G401.6 (cell line): ENCODE data around the gene PXT1.

Source experiments
- FAIRE-seq: peaks from 2 replicates; lab custom pipeline; 2012; peaks lifted over from hg19 to GRCh38; lab: Jason Lieb, UNC

The PXT1 gene

DNA sequence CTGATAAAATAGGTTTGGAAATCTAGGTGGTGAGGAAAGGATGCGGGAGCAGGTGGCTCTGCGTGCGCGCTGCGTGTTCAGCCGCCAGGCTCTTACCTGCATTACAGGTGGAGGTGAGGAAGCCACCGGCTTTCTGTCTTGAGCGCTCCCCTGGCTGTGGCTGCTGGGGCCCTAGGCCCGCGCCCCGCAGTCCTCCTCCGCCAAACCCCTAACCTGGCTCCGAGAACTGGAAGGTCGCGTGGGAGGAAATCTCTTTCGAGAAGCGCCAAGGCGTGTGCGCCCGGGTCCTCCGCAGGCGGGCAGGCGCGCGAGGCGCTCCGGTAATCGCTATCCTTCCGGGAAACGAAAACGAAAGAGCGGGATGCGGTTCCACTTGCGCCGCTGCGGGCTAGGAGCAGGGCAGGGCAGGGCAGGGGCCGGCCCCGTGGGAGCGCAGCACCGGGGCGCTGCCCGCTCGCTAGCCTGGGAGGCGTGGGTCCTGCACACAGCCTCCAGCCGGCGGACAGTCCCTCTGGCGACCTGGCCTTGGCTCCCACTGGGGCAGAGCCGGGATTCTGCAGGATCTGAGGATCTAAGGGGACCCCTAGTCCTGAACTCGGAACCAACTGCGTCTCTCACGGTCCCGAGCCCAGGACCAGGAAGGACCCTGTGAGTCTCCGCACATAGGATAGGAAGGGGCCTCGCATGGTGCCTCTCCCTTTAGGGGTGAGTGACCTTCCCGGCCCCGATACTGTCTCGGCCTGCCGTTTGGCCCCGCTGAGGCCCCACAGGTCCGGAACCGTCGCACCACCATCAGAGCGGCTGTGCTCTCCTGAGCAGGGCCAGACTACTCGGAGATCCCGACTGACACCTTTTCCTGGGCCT lies 55.0 kb downstream of the PXT1 start, which contains the start of gene ETV7:
TSS of gene ETV7 (minus strand) at position 230 of the 864 bp plus-strand sequence. CDS start at position 102, 128 bp downstream.
- no peak for FAIRE-seq

GRCh38 chr6:36386495-36387439 lies 55.9 kb downstream of the PXT1 start:
- FAIRE-seq = no peak

GRCh38 chr6:36384095-36384494 lies 58.6 kb downstream of the PXT1 start:
- no peak for FAIRE-seq

- FAIRE-seq = no peak
Observed at GRCh38 chr6:36383606-36384005, 59.0 kb downstream of the PXT1 start.

DNA sequence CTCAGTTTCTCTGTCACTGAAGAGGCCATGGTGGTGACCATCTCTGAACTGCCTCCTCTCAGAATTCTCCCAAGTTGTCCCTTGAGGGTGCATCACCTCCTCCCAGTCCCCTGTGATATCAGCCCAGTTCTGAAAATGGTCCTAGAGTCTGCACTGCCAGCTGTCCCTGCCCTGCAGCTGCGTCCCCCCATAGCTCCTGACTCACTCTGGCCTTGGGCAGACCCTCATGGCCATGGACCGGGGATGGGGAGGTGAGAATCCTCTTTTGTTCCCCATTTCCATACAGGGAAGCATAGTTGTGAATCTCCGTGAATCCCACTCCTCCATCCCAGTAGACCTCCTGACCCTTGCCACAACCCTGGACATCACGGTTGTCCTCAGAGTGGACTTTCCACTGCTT lies 59.7 kb downstream of the PXT1 start:
- FAIRE-seq = no peak

GRCh38 chr6:36381502-36382389 lies 60.9 kb downstream of the PXT1 start:
- no peak for FAIRE-seq

GRCh38 chr6:36380166-36380565 lies 62.5 kb downstream of the PXT1 start:
- FAIRE-seq = no peak

DNA sequence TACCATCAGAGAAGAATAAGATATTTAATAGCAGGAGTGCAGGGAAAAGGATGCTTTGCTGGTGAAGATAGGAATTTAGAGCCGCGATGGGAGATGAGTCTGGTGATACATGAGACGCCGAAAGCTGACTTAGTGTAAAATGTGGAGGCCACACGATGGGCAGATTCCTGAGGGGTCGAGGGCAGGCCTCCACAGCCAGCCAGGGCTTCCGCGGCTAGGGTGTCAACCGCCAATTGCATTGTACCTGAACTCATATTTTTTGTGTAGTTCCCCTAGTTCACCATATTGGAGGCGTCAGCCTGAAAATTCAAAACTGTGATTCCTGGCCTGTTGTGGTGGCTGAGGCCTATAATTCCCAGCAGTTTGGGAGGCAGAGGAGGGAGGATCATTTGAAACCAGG lies 63.7 kb downstream of the PXT1 start:
- no peak for FAIRE-seq

GRCh38 chr6:36378243-36378920 lies 64.3 kb downstream of the PXT1 start:
- FAIRE-seq = no peak

- no peak for FAIRE-seq
Observed at GRCh38 chr6:36377594-36377993, 65.1 kb downstream of the PXT1 start.

- no peak for FAIRE-seq
Observed at GRCh38 chr6:36376742-36377141, 65.9 kb downstream of the PXT1 start.

DNA sequence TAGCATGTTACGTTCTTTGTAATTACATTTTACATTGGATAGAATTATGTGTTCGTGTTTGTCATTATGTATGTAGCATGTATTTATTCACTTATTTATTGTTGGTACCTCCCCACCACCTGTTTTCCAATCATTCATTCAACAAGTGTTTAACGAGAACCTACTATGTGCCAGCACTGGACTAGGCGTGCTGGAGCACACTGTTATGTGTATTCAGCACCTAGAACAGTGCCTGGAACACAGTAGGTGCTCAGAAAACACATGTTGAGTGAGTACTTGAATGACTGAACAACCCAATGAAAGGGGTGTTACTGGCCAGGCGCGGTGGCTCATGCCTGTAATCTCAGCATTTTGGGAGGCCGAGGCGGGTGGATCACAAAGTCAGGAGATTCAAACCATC lies 66.5 kb downstream of the PXT1 start:
- FAIRE-seq = no peak

DNA sequence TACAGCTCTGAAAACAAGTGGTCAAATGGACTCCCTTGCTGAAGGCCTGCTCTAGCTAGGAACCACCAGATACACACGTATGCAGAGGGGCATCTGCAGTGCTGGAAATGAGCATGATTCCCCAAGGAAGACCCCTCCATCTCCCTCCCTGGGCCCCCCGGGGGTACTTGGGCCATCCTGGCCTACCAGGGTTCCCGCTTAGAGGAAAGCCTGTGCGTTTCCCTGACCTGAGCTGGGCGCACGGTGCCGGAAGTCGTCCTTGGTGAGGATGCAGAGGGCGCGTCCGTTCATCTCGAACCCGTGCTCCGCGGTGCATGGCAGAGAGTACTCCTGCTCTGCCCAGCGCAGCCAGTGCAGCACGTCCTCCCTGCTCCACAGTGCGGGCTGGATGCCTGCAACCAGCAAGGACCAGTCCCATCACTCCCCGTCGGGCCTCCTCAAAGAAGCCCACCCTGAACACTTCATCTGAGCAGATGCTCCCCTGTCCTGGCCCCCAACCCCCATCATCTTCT lies 67.0 kb downstream of the PXT1 start:
- no peak for FAIRE-seq

DNA sequence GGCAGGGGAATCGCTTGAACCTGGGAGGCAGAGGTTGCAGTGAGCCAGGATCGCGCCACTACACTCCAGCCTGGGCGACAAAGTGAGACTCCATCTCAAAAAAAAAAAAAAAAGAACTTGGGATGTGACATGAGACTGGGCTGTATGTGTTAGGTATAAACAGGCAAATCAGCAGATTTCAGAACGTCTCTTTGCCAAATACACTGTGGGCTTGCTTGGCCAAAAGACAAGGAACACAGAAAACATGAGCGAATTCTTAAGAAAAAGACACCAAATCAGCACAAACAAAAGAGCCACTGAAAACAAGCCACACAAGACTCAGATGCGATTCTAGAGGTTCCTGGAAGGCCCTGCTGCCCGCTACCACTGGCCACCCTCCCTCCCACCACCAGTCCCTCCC lies 67.7 kb downstream of the PXT1 start:
- no peak for FAIRE-seq

- FAIRE-seq = no peak
Observed at GRCh38 chr6:36374194-36374593, 68.5 kb downstream of the PXT1 start.

GRCh38 chr6:36373368-36374019 lies 69.2 kb downstream of the PXT1 start:
- no peak for FAIRE-seq

GRCh38 chr6:36372088-36372487 lies 70.6 kb downstream of the PXT1 start:
- FAIRE-seq = no peak

GRCh38 chr6:36371211-36371610 lies 71.4 kb downstream of the PXT1 start:
- FAIRE-seq = no peak

DNA sequence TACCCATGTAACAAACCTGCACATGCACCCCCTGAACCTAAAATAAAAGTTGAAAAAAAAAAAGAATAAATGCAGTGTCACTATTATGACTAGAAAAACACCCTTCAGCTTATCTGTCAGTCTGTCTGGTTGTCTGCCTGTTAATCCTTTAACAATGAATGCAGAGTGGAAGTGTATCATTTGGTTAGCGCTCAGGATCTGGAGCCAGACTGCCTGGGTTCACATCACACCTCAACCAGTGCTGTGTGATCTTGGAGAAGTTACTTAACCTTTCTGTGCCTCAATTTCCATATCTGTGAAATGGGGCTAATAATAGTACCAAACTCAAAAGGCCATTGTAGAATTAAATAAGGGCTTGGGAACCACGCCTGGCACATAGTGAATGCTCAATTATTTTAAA lies 72.0 kb downstream of the PXT1 start:
- no peak for FAIRE-seq
